HCT116 (cell line): Measurements from ENCODE around the gene ADGRE1. TPM values are rescaled to one million over a fixed set of nuclear protein-coding genes. Genes with fewer than 3 reads are reported as not detected.

ENCODE experiments used
- ATAC-seq: fragments of 200-7000 bp; cut with Tn5 transposase; 2 replicates; pipeline ENCODE4 v1.9.1; 2020; ENCODE audit warnings: mild to moderate bottlenecking, moderate library complexity
- BruUV-seq: library from RNA; stranded (reverse); fragments of 400-500 nt; replicated peaks from 2 replicates; lab custom pipeline; 2021; lab: Mats Ljungman, UMichigan
- CTCF ChIA-PET: fragments of 300-600 bp; sonication (Branson Sonifier 250); formaldehyde crosslinking; loops from one replicate; lab custom pipeline; 2021; ENCODE audit warnings: antibody characterized with exemption; lab: Charles Lee
- POLR2A ChIA-PET: fragments of 300-600, 350-600 bp; sonication (Branson Sonifier 250); formaldehyde crosslinking; loops from one replicate; lab custom pipeline; 2021; ENCODE audit warnings: antibody characterized with exemption; lab: Charles Lee
- RAD21 ChIA-PET, 2 experiments: fragments of 300-600 bp; sonication (Branson Sonifier 250); formaldehyde crosslinking; loops; one replicate each; lab custom pipeline; 2023; ENCODE audit warnings: low total read pairs in 2 of 2; ENCODE audit not compliant: uncharacterized antibody in 2 of 2, unreplicated experiment in 2 of 2, low non-redundant PET in 1 of 2; lab: Charles Lee
- DNase-seq: peaks from one replicate; pipeline ENCODE4 v3.0.0-alpha.2; 2010; ENCODE audit warnings: low read depth, low spot score
- H2AFZ ChIP-seq: fragments of 200-600 bp; shearing (Covaris generic), sonication (generic); 2 replicates; pipeline ENCODE4 v1.6.1; 2017; ENCODE audit warnings: low read depth, mixed run types, mixed read lengths, antibody characterized with exemption, low read length; ENCODE audit not compliant: poor library complexity, severe bottlenecking
- H3K27ac ChIP-seq: 2 replicates; pipeline ENCODE4 v1.5.1; 2012; ENCODE audit warnings: low read depth, low read length
- H3K27me3 ChIP-seq: fragments of 200-600 bp; sonication (generic); 2 replicates; pipeline ENCODE4 v1.6.1; 2016; ENCODE audit warnings: mixed run types, low read length, mixed read lengths; ENCODE audit not compliant: insufficient read depth
- H3K36me3 ChIP-seq, 2 experiments: fragments of 200-500 bp in 1 of 2; fragments of 200-600 bp in 1 of 2; sonication (Bioruptor generic) in 1 of 2; sonication (generic) in 1 of 2; 2 replicates each; pipeline versions ENCODE4 v1.5.1 to v1.6.1; 2014 to 2016; ENCODE audit warnings: low read length in 2 of 2, inconsistent platforms in 1 of 2, mixed read lengths in 1 of 2, mixed run types in 1 of 2; ENCODE audit not compliant: insufficient read depth in 2 of 2, control insufficient read depth in 1 of 2
- H3K4me1 ChIP-seq, 2 experiments: fragments of 200-600 bp in 1 of 2; sonication (generic) in 1 of 2; 2 replicates each; pipeline versions ENCODE4 v1.5.1 to v1.6.1; 2012 to 2017; ENCODE audit warnings: low read length in 2 of 2, inconsistent platforms in 1 of 2, mild to moderate bottlenecking in 1 of 2, mixed read lengths in 1 of 2, mixed run types in 1 of 2, moderate library complexity in 1 of 2; ENCODE audit not compliant: insufficient read depth in 2 of 2, control insufficient read depth in 1 of 2
- H3K4me2 ChIP-seq: fragments of 200-600 bp; sonication (generic); 2 replicates; pipeline ENCODE4 v1.6.1; 2017; ENCODE audit warnings: mixed run types, low read length, mixed read lengths
- H3K4me3 ChIP-seq, 2 experiments: fragments of 200-600 bp in 1 of 2; sonication (generic) in 1 of 2; replicated peaks in 1 of 2; 2 replicates each; pipeline ENCODE4 v1.5.1; 2011 to 2016; ENCODE audit warnings: low read length in 2 of 2, control low read depth in 1 of 2, low read depth in 1 of 2, mild to moderate bottlenecking in 1 of 2, mixed read lengths in 1 of 2, mixed run types in 1 of 2
- H3K79me2 ChIP-seq: fragments of 200-600 bp; sonication (generic); 2 replicates; pipeline ENCODE4 v1.6.1; 2017; ENCODE audit warnings: mild to moderate bottlenecking, mixed run types, low read length, moderate library complexity, mixed read lengths; ENCODE audit not compliant: insufficient read depth
- H3K9ac ChIP-seq: fragments of 200-600 bp; sonication (generic); 2 replicates; pipeline ENCODE4 v1.6.1; 2016; ENCODE audit warnings: low read length, mixed read lengths
- H3K9me2 ChIP-seq: fragments of 200-600 bp; sonication (generic), shearing (Covaris generic); 2 replicates; pipeline ENCODE4 v1.6.1; 2017; ENCODE audit warnings: mixed run types, mild to moderate bottlenecking, moderate library complexity; ENCODE audit not compliant: insufficient read depth
- H3K9me3 ChIP-seq, 2 experiments: fragments of 200-500 bp in 1 of 2; fragments of 200-600 bp in 1 of 2; sonication (Bioruptor generic) in 1 of 2; sonication (generic) in 1 of 2; 2 replicates each; pipeline ENCODE4 v1.6.1; 2014 to 2017; ENCODE audit warnings: low read length in 2 of 2, mixed read lengths in 2 of 2, inconsistent platforms in 1 of 2, low read depth in 1 of 2, mild to moderate bottlenecking in 1 of 2, mixed run types in 1 of 2, moderate library complexity in 1 of 2; ENCODE audit not compliant: control insufficient read depth in 1 of 2, insufficient read depth in 1 of 2
- H4K20me1 ChIP-seq: fragments of 200-600 bp; sonication (generic), shearing (Covaris generic); 2 replicates; pipeline ENCODE4 v1.6.1; 2017; ENCODE audit warnings: mixed run types, mild to moderate bottlenecking, moderate library complexity; ENCODE audit not compliant: insufficient read depth
- CBX3 ChIP-seq: IDR thresholded peaks from 2 replicates; pipeline ENCODE4 v1.6.1; 2012; ENCODE audit warnings: low read depth
- CEBPB ChIP-seq: IDR thresholded peaks from 2 replicates; pipeline ENCODE4 v1.6.1; 2012; ENCODE audit warnings: low read depth
- EGR1 ChIP-seq: IDR thresholded peaks from 2 replicates; pipeline ENCODE4 v1.6.1; 2012; ENCODE audit warnings: low read depth
- ELF1 ChIP-seq: IDR thresholded peaks from 2 replicates; pipeline ENCODE4 v1.6.1; 2012; ENCODE audit warnings: low read depth, borderline replicate concordance
- EZH2phosphoT487 ChIP-seq: fragments of 200-600 bp; IDR thresholded peaks from 2 replicates; pipeline ENCODE4 v1.6.1; 2018; ENCODE audit warnings: antibody characterized with exemption, borderline replicate concordance
- FOSL1 ChIP-seq: IDR thresholded peaks from 2 replicates; pipeline ENCODE4 v1.6.1; 2012; ENCODE audit warnings: low read depth
- JUND ChIP-seq: IDR thresholded peaks from 2 replicates; pipeline ENCODE4 v1.6.1; 2012
- MAX ChIP-seq: IDR thresholded peaks from 2 replicates; pipeline ENCODE4 v1.6.1; 2012
- POLR2A ChIP-seq: IDR thresholded peaks from 2 replicates; pipeline ENCODE4 v1.7.0; 2011; ENCODE audit warnings: borderline replicate concordance; ENCODE audit not compliant: insufficient read depth, insufficient read length; ENCODE audit errors: extremely low read depth
- POLR2AphosphoS5 ChIP-seq: IDR thresholded peaks from 2 replicates; pipeline ENCODE4 v1.6.1; 2011; ENCODE audit warnings: mild to moderate bottlenecking, low read depth, low read length, moderate library complexity
- RAD21 ChIP-seq: IDR thresholded peaks from 2 replicates; pipeline ENCODE4 v1.6.1; 2012; ENCODE audit warnings: low read depth, mild to moderate bottlenecking
- SP1 ChIP-seq: IDR thresholded peaks from 2 replicates; pipeline ENCODE4 v1.6.1; 2012; ENCODE audit warnings: low read depth
- SRF ChIP-seq: IDR thresholded peaks from 2 replicates; pipeline ENCODE4 v1.6.1; 2012; ENCODE audit warnings: low read depth
- TCF7L2 ChIP-seq: IDR thresholded peaks from 2 replicates; pipeline ENCODE4 v1.7.0; 2011; ENCODE audit warnings: borderline replicate concordance, inconsistent platforms; ENCODE audit not compliant: insufficient read depth, insufficient read length; ENCODE audit errors: extremely low read depth
- YY1 ChIP-seq: IDR thresholded peaks from 2 replicates; pipeline ENCODE4 v1.6.1; 2011; ENCODE audit warnings: low read length, low read depth, moderate library complexity, mild to moderate bottlenecking; ENCODE audit not compliant: insufficient replicate concordance; ENCODE audit errors: extremely low read depth
- ZNF274 ChIP-seq: fragments of 200-500 bp; sonication (Bioruptor generic); IDR thresholded peaks from 2 replicates; pipeline ENCODE4 v1.6.1; 2014; ENCODE audit warnings: mild to moderate bottlenecking, low read depth, low read length, inconsistent platforms
- intact Hi-C: fragments of 100-400 bp; cut with micrococcal nuclease; formaldehyde crosslinking; loops from 2 replicates; pipeline ENCODE4 v1.10.0; 2022
- total RNA-seq: library from RNA; stranded (reverse); gene quantifications from one replicate; pipeline ENCODE4 v1.2.1, GENCODE V29; 2021; ENCODE audit not compliant: unreplicated experiment
- TF ChIP-seq, protein P1 (sequence below): IDR thresholded peaks from 2 replicates; pipeline ENCODE4 v1.6.1; 2012; ENCODE audit warnings: low read depth
- TF ChIP-seq, protein P2 (sequence below): IDR thresholded peaks from 2 replicates; pipeline ENCODE4 v1.6.1; 2012
- TF ChIP-seq, protein P3 (sequence below), 3 experiments: fragments of 200-600 bp in 1 of 3; sonication (generic) in 1 of 3; IDR thresholded peaks in 2 of 3; conservative IDR thresholded peaks in 1 of 3; 2 replicates each; pipeline ENCODE4 v1.5.1; 2012 to 2017; ENCODE audit warnings: low read depth in 2 of 3, low read length in 2 of 3, antibody characterized with exemption in 1 of 3, borderline replicate concordance in 1 of 3, control low read depth in 1 of 3, mild to moderate bottlenecking in 1 of 3, mixed read lengths in 1 of 3, mixed run types in 1 of 3, moderate library complexity in 1 of 3; ENCODE audit not compliant: insufficient read depth in 1 of 3

Gene ADGRE1
- total RNA-seq, 1 experiment from 2014 or later = not detected

- POLR2A ChIA-PET = no interaction called here
These were observed 96.1 kb downstream of the ADGRE1 start for GRCh38 chr19:6983448-6983847.

More at GRCh38 chr19:6983448-6983847, 96.1 kb downstream of the ADGRE1 start:
- H3K9me2 ChIP-seq = no peaks in the 10 kb centered on the region
- DNase-seq (no peak), ATAC-seq (no peak)
- H3K27me3 ChIP-seq = no peaks in the 10 kb centered on the region
- peaks cover 12 to 15% of the 10 kb centered on the region in 2 experiments; a peak in 3 of 4 replicates for H3K9me3 ChIP-seq
- ChIA-PET RAD21 (no interaction called here), CTCF (interaction anchor here (1.2 to 1.4 kb wide), 2 partner anchors 19 to 20 kb away, joined by 3 read pairs; no protein-coding TSS in a partner anchor)
- H2AFZ ChIP-seq = no peak overlapping the region
- H3K79me2 ChIP-seq = no peaks in the 10 kb centered on the region
- H3K4me3 ChIP-seq = no peak overlapping the region
- no TSS peak for BruUV-seq
- no peaks in the 10 kb centered on the region for H3K4me1 ChIP-seq
- no peak for TF ChIP-seq YY1
- TF ChIP-seq JUND = no peak
- no peak for TF ChIP-seq ZNF274
- TF ChIP-seq TCF7L2 = no peak
- no peak for TF ChIP-seq MAX
- no peak for TF ChIP-seq RAD21
- TF ChIP-seq, protein P1, sequence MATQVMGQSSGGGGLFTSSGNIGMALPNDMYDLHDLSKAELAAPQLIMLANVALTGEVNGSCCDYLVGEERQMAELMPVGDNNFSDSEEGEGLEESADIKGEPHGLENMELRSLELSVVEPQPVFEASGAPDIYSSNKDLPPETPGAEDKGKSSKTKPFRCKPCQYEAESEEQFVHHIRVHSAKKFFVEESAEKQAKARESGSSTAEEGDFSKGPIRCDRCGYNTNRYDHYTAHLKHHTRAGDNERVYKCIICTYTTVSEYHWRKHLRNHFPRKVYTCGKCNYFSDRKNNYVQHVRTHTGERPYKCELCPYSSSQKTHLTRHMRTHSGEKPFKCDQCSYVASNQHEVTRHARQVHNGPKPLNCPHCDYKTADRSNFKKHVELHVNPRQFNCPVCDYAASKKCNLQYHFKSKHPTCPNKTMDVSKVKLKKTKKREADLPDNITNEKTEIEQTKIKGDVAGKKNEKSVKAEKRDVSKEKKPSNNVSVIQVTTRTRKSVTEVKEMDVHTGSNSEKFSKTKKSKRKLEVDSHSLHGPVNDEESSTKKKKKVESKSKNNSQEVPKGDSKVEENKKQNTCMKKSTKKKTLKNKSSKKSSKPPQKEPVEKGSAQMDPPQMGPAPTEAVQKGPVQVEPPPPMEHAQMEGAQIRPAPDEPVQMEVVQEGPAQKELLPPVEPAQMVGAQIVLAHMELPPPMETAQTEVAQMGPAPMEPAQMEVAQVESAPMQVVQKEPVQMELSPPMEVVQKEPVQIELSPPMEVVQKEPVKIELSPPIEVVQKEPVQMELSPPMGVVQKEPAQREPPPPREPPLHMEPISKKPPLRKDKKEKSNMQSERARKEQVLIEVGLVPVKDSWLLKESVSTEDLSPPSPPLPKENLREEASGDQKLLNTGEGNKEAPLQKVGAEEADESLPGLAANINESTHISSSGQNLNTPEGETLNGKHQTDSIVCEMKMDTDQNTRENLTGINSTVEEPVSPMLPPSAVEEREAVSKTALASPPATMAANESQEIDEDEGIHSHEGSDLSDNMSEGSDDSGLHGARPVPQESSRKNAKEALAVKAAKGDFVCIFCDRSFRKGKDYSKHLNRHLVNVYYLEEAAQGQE = no peak
- TF ChIP-seq POLR2A = no peak
- TF ChIP-seq SRF = no peak
- TF ChIP-seq POLR2AphosphoS5 = no peak
- TF ChIP-seq EGR1 = no peak
- TF ChIP-seq, protein P2, sequence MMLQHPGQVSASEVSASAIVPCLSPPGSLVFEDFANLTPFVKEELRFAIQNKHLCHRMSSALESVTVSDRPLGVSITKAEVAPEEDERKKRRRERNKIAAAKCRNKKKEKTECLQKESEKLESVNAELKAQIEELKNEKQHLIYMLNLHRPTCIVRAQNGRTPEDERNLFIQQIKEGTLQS = no peak
- no peak for TF ChIP-seq FOSL1
- TF ChIP-seq CBX3 = no peak
- no peak for TF ChIP-seq ELF1
- TF ChIP-seq EZH2phosphoT487 = no peak
- TF ChIP-seq, protein P3, sequence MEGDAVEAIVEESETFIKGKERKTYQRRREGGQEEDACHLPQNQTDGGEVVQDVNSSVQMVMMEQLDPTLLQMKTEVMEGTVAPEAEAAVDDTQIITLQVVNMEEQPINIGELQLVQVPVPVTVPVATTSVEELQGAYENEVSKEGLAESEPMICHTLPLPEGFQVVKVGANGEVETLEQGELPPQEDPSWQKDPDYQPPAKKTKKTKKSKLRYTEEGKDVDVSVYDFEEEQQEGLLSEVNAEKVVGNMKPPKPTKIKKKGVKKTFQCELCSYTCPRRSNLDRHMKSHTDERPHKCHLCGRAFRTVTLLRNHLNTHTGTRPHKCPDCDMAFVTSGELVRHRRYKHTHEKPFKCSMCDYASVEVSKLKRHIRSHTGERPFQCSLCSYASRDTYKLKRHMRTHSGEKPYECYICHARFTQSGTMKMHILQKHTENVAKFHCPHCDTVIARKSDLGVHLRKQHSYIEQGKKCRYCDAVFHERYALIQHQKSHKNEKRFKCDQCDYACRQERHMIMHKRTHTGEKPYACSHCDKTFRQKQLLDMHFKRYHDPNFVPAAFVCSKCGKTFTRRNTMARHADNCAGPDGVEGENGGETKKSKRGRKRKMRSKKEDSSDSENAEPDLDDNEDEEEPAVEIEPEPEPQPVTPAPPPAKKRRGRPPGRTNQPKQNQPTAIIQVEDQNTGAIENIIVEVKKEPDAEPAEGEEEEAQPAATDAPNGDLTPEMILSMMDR (IDR thresholded peaks at IDR 0.05 in 2 of 3, conservative IDR thresholded peaks at IDR 0.05 in 1 of 3; ENCODE audit: borderline replicate concordance in 1 of 3, insufficient read depth in 1 of 3, low read depth in 2 of 3, low read length in 2 of 3) = no peak
- no peak for TF ChIP-seq CEBPB
- no peak for TF ChIP-seq SP1
- intact Hi-C loops = no loop called here
- H3K36me3 ChIP-seq = no peaks in the 10 kb centered on the region
- no peak overlapping the region for H3K27ac ChIP-seq
- no peak overlapping the region for H3K4me2 ChIP-seq
- no peaks in the 10 kb centered on the region for H4K20me1 ChIP-seq
- no peak overlapping the region for H3K9ac ChIP-seq
